Measurements from ENCODE around the gene HBD. TPM values are rescaled to one million over a fixed set of nuclear protein-coding genes. Genes with fewer than 3 reads are reported as not detected.

Gene HBD
- total and polyA plus RNA-seq, 7 donors: 0.17 to 6.2 (median 1.6) TPM; not detected in 4

DNA sequence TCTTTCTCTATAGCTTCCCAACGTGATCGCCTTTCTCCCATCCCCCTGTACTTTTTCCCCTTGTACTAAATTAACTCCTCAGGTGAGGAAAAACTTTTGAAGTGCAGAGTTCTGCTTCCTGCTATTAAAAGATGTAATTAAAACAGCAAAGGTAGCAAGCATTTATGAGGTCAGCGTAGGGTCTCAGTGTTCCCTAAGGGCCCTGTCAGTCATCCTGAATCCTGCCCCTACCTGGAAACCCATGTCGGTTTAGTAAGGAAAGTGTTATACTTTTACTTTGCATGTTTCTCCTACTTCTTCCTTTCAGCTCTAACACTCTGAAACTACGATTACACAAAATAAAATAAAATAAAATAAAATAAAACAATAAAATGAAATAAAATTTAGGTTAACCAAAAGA lies 6.2 kb downstream of the HBD start:
- WGBS, 3 donors: 44 to 52% (median 49%) methylated on average over 5 of the region's 5 CpGs
- no peaks in the 10 kb centered on the region for H3K4me1 ChIP-seq
- ATAC-seq (no peak), DNase-seq (no peak)
- no peak for TF ChIP-seq CTCF (IDR thresholded peaks at IDR 0.05)
- H3K36me3 ChIP-seq (ENCODE audit: insufficient read depth in 1 of 2, low read depth in 1 of 2): no peaks in the 10 kb centered on the region
- intact Hi-C loops (cut with DNase I): no loop called here
- no peak overlapping the region for H3K27ac ChIP-seq
- no peak overlapping the region for H3K4me3 ChIP-seq
- H3K27me3 ChIP-seq (ENCODE audit: insufficient read depth in 3 of 3, low read length in 2 of 3): no peaks in the 10 kb centered on the region
- H3K9me3 ChIP-seq: no peaks in the 10 kb centered on the region

- 23 to 33% (median 28%) methylated on average over 1 of the region's 1 CpG for WGBS, 3 donors
- H3K27me3 ChIP-seq (ENCODE audit: insufficient read depth in 3 of 3, low read length in 2 of 3): no peaks in the 10 kb centered on the region
- DNase-seq (no peak), ATAC-seq (no peak)
- H3K27ac ChIP-seq: no peak overlapping the region
- intact Hi-C loops (cut with DNase I): no loop called here
- no peak overlapping the region for H3K4me3 ChIP-seq
- H3K4me1 ChIP-seq: no peaks in the 10 kb centered on the region
- no peak for TF ChIP-seq CTCF (IDR thresholded peaks at IDR 0.05)
- no peaks in the 10 kb centered on the region for H3K9me3 ChIP-seq
- no peaks in the 10 kb centered on the region for H3K36me3 ChIP-seq (ENCODE audit: insufficient read depth in 1 of 2, low read depth in 1 of 2)
Measured at GRCh38 chr11:5227681-5228080, 6.6 kb downstream of the HBD start.

- intact Hi-C loops (cut with DNase I): no loop called here
- Histone ChIP-seq H3K36me3 (ENCODE audit: insufficient read depth in 1 of 2, low read depth in 1 of 2) (no peaks in the 10 kb centered on the region), H3K4me3 (no peak within 1 kb of the TSS), H3K27me3 (ENCODE audit: insufficient read depth in 3 of 3, low read length in 2 of 3) (no peaks in the 10 kb centered on the region), H3K27ac (no peak within 1 kb of the TSS), H3K9me3 (no peaks in the 10 kb centered on the region), H3K4me1 (no peaks in the 10 kb centered on the region)
- TF ChIP-seq CTCF (IDR thresholded peaks at IDR 0.05): no peak
- DNase-seq (no peak), ATAC-seq (no peak)
- 74 to 83% (median 81%) methylated on average over 3 of the region's 3 CpGs for WGBS, 3 donors
Measured at GRCh38 chr11:5226732-5227310, 7.5 kb downstream of the HBD start, which contains the start of gene HBB. TSS of gene HBB (minus strand) at chr11:5227071. CDS start at chr11:5227021, 50 bp downstream.

- Histone ChIP-seq H3K36me3 (ENCODE audit: insufficient read depth in 1 of 2, low read depth in 1 of 2) (no peaks in the 10 kb centered on the region), H3K27ac (no peak overlapping the region), H3K4me3 (no peak overlapping the region), H3K27me3 (ENCODE audit: insufficient read depth in 3 of 3, low read length in 2 of 3) (no peaks in the 10 kb centered on the region), H3K4me1 (no peaks in the 10 kb centered on the region), H3K9me3 (no peaks in the 10 kb centered on the region)
- ATAC-seq (peak in 1 of 4 donors; percentile 13), DNase-seq (no peak)
- intact Hi-C loops (cut with DNase I): no loop called here
- no peak for TF ChIP-seq CTCF (IDR thresholded peaks at IDR 0.05)
- 43 to 59% (median 53%) methylated on average over 2 of the region's 2 CpGs for WGBS, 3 donors
Measured at GRCh38 chr11:5225480-5225871, 8.8 kb downstream of the HBD start.

Data from psoas muscle (tissue), 8 donors.